HepG2 (cell line): Measurements from ENCODE around the gene TGM3. TPM values are rescaled to one million over a fixed set of nuclear protein-coding genes. Genes with fewer than 3 reads are reported as not detected.

ENCODE experiments used
- ATAC-seq: fragments of 200-7000 bp; cut with Tn5 transposase; 3 replicates; pipeline ENCODE4 v1.9.1; 2020; ENCODE audit warnings: mild to moderate bottlenecking, moderate library complexity
- BruUV-seq: library from RNA; stranded (reverse); fragments of 400-500 nt; replicated peaks from 2 replicates; lab custom pipeline; 2021; lab: Mats Ljungman, UMichigan
- CTCF ChIA-PET: fragments of 300-600 bp; formaldehyde crosslinking; extraction: SDS; loops from one replicate; lab custom pipeline; 2021; ENCODE audit warnings: low total read pairs, inconsistent platforms, low intra/inter-chr PET ratio; lab: Yijun Ruan, JAX
- POLR2A ChIA-PET: fragments of 350-600 bp; sonication (Branson Sonifier 250); formaldehyde crosslinking; loops from one replicate; lab custom pipeline; 2020; ENCODE audit warnings: antibody characterized with exemption, inconsistent platforms; lab: Yijun Ruan, JAX
- DNase-seq: peaks from one replicate; pipeline ENCODE4 v3.0.0-alpha.2; 2015; ENCODE audit warnings: low spot score
- FAIRE-seq: peaks from 3 replicates; lab custom pipeline; 2011; peaks lifted over from hg19 to GRCh38; lab: Jason Lieb, UNC
- H2AFZ ChIP-seq: one replicate; pipeline ENCODE4 v1.6.1; 2011; ENCODE audit warnings: low read length, inconsistent platforms
- H3K27ac ChIP-seq: fragments of 300-600 bp; 3 replicates; pipeline ENCODE4 v1.8.0; 2011; ENCODE audit warnings: mixed run types, mild to moderate bottlenecking, mixed read lengths, low read length, inconsistent platforms; ENCODE audit not compliant: insufficient read depth; ENCODE audit errors: extremely low read length
- H3K27me3 ChIP-seq, 2 experiments: fragments of 200-600 bp in 1 of 2; 2 replicates in 1 of 2; 3 replicates in 1 of 2; pipeline versions ENCODE4 v1.6.0 to v1.8.0; 2011; ENCODE audit warnings: low read length in 2 of 2, mild to moderate bottlenecking in 2 of 2, moderate library complexity in 2 of 2, inconsistent platforms in 1 of 2; ENCODE audit not compliant: insufficient read depth in 2 of 2, control insufficient read depth in 1 of 2
- H3K36me3 ChIP-seq, 2 experiments: fragments of 200-600 bp in 1 of 2; replicated peaks in 1 of 2; 2 replicates in 1 of 2; 3 replicates in 1 of 2; pipeline versions ENCODE4 v1.5.1 to v1.8.0; 2011; ENCODE audit warnings: low read length in 2 of 2, inconsistent platforms in 1 of 2; ENCODE audit not compliant: insufficient read depth in 2 of 2, control insufficient read depth in 1 of 2
- H3K4me1 ChIP-seq: 2 replicates; pipeline ENCODE4 v1.5.1; 2012; ENCODE audit warnings: low read length, inconsistent platforms; ENCODE audit not compliant: insufficient read depth
- H3K4me2 ChIP-seq: 2 replicates; pipeline ENCODE4 v1.6.0; 2011; ENCODE audit warnings: low read depth, low read length, inconsistent platforms
- H3K4me3 ChIP-seq, 3 experiments: fragments of 200-600 bp in 1 of 3; sonication (generic), shearing (Covaris generic) in 1 of 3; replicated peaks in 1 of 3; 2 replicates each; pipeline ENCODE4 v1.5.1; 2011 to 2016; ENCODE audit warnings: low read length in 3 of 3, inconsistent platforms in 2 of 3, low read depth in 2 of 3, mild to moderate bottlenecking in 2 of 3, control low read depth in 1 of 3, mixed read lengths in 1 of 3; ENCODE audit not compliant: insufficient read depth in 1 of 3
- H3K79me2 ChIP-seq: one replicate; pipeline ENCODE4 v1.6.1; 2011; ENCODE audit warnings: low read length, inconsistent platforms; ENCODE audit not compliant: insufficient read depth
- H3K9ac ChIP-seq: 2 replicates; pipeline ENCODE4 v1.6.0; 2011; ENCODE audit warnings: mild to moderate bottlenecking, low read depth, low read length, inconsistent platforms; ENCODE audit not compliant: insufficient read depth
- H3K9me3 ChIP-seq: 2 replicates; pipeline ENCODE4 v1.5.1; 2012; ENCODE audit warnings: mild to moderate bottlenecking, low read length
- H4K20me1 ChIP-seq: 2 replicates; pipeline ENCODE4 v1.6.0; 2011; ENCODE audit warnings: inconsistent platforms, mild to moderate bottlenecking, low read length, moderate library complexity; ENCODE audit not compliant: insufficient read depth
- MED1 ChIP-seq: sonication (generic); formaldehyde crosslinking; IDR thresholded peaks from 2 replicates; pipeline ENCODE4 v1.4.0; 2020; ENCODE audit warnings: missing genetic modification reagents
- NKX3-1 ChIP-seq: sonication (generic); formaldehyde crosslinking; IDR thresholded peaks from 2 replicates; pipeline ENCODE4 v1.5.0; 2020; ENCODE audit warnings: missing genetic modification reagents
- SAFB2 ChIP-seq: sonication (generic); formaldehyde crosslinking; IDR thresholded peaks from 2 replicates; pipeline ENCODE4 v1.5.1; 2020; ENCODE audit warnings: missing genetic modification reagents, low read depth, mild to moderate bottlenecking, borderline replicate concordance
- SOX5 ChIP-seq: IDR thresholded peaks from 2 replicates; pipeline ENCODE4 v1.6.1; 2016; ENCODE audit warnings: borderline replicate concordance
- ZFY ChIP-seq: sonication (generic); formaldehyde crosslinking; IDR thresholded peaks from 2 replicates; pipeline ENCODE4 v1.4.0; 2020; ENCODE audit warnings: missing genetic modification reagents
- ZHX2 ChIP-seq, 2 experiments: sonication (generic) in 1 of 2; formaldehyde crosslinking in 1 of 2; IDR thresholded peaks; 2 replicates each; pipeline versions ENCODE4 v1.6.1 to v1.9.0; 2014 to 2022; ENCODE audit warnings: antibody characterized with exemption in 1 of 2, borderline replicate concordance in 1 of 2, inconsistent platforms in 1 of 2, low read depth in 1 of 2, missing genetic modification reagents in 1 of 2
- ZNF503 ChIP-seq: sonication (generic); formaldehyde crosslinking; IDR thresholded peaks from 2 replicates; pipeline ENCODE4 v1.4.0; 2020; ENCODE audit warnings: missing genetic modification reagents
- ZNF615 ChIP-seq: sonication (generic); formaldehyde crosslinking; IDR thresholded peaks from 2 replicates; pipeline ENCODE4 v1.5.0; 2020; ENCODE audit warnings: mild to moderate bottlenecking, missing genetic modification reagents, borderline replicate concordance
- WGBS: methylation state at CpG from one replicate; pipeline ENCODE4 v1.1.6; 2017; ENCODE audit warnings: low lambda C conversion rate; 5-methylcytosine and 5-hydroxymethylcytosine counted together
- in situ Hi-C: cut with HindIII; loops from 2 replicates; pipeline ENCODE4 v1.10.0; 2017; ENCODE audit warnings: low pct_unique_long_range_greater_than_20kb; ENCODE audit not compliant: extremely low pct_ligation_motif_present
- intact Hi-C: fragments of 100-400 bp; cut with micrococcal nuclease; formaldehyde crosslinking; loops from one replicate; pipeline ENCODE4 v1.10.0; 2022; ENCODE audit not compliant: unreplicated experiment
- polyA plus RNA-seq, 8 experiments: library from polyadenylated mRNA; depleted of rRNA in 3 of 8; stranded (reverse) in 7 of 8; unstranded in 1 of 8; fragments of >200 nt; fragmentation: Illumina TruSeq in 4 of 8; extraction: Trizol in 4 of 8; gene quantifications; 2 replicates each; pipeline versions ENCODE4 v1.2.1 to v1.2.3, GENCODE V29; 2011 to 2016; ENCODE audit warnings: low read depth in 4 of 8, missing spikeins in 1 of 8, mixed read lengths in 1 of 8; ENCODE audit not compliant: insufficient read depth in 1 of 8
- total RNA-seq, 5 experiments: library from RNA; depleted of rRNA; stranded (reverse); fragments of >200 nt; fragmentation: Illumina TruSeq; extraction: Trizol; gene quantifications; 2 replicates each; pipeline ENCODE4 v1.2.3, GENCODE V29; 2016; ENCODE audit warnings: low read depth in 1 of 5

Gene TGM3
- total and polyA plus RNA-seq, 2 of the 13 experiments (the other 11 are each of a cell fraction or from before 2014, with no cell fraction given), result not detected

GRCh38 chr20:2379511-2380229 lies 83.9 kb downstream of the TGM3 start:
- Histone ChIP-seq H3K9me3 (no peaks in the 10 kb centered on the region), H2AFZ (no peak overlapping the region), H3K27me3 (peaks cover 2 to 6% of the 10 kb centered on the region in 2 experiments; a peak in 4 of 5 replicates), H3K4me2 (no peak overlapping the region), H3K9ac (no peak overlapping the region), H3K27ac (no peak overlapping the region), H3K79me2 (no peaks in the 10 kb centered on the region), H3K4me3 (no peak overlapping the region), H3K4me1 (no peaks in the 10 kb centered on the region)
- FAIRE-seq (no peak), ATAC-seq (no peak), DNase-seq (no peak)
- CTCF ChIA-PET, result no interaction called here
- in situ Hi-C loops, result no loop called here
- WGBS, result 26% methylated on average over 8 of the region's 9 CpGs
- BruUV-seq, result no TSS peak
- TF ChIP-seq ZFY (CRISPR knock-in tag), result no peak
- no peak for TF ChIP-seq SAFB2 (CRISPR knock-in tag)
- TF ChIP-seq ZNF503 (CRISPR knock-in tag), result no peak
- TF ChIP-seq MED1, result no peak
- TF ChIP-seq ZHX2 (IDR thresholded peaks at IDR 0.05; ENCODE audit: low read depth), result no peak
- TF ChIP-seq ZHX2 (CRISPR knock-in tag; IDR thresholded peaks at IDR 0.05; ENCODE audit: borderline replicate concordance), result no peak
- TF ChIP-seq NKX3-1 (CRISPR knock-in tag), result no peak
- TF ChIP-seq SOX5 (CRISPR knock-in tag), result no peak
- TF ChIP-seq ZNF615, result no peak
- TF ChIP-seq, all 625 proteins: peak for 0
- Histone ChIP-seq H4K20me1 (no peaks in the 10 kb centered on the region), H3K36me3 (no peaks in the 10 kb centered on the region)
- POLR2A ChIA-PET, result no interaction called here
- intact Hi-C loops, result no loop called here
